Inflammatory macrophage treated with lipopolysaccharide for 4 hours (primary cell): Measurements from ENCODE around the gene KLC1.

Experiments
- DNase-seq: peaks from one replicate; pipeline ENCODE4 v3.0.0-alpha.2; 2020

KLC1 gene

GRCh38 chr14:103693515-103693914 is 64.5 kb downstream of the KLC1 start:
- no peak for DNase-seq

- no peak for DNase-seq
Observed at GRCh38 chr14:103694572-103695026, 65.6 kb downstream of the KLC1 start.

GRCh38 chr14:103695296-103696069 is 66.5 kb downstream of the KLC1 start:
- DNase-seq = no peak

- no peak for DNase-seq
Observed at GRCh38 chr14:103696070-103696402, 67.0 kb downstream of the KLC1 start.

GRCh38 chr14:103696466-103697071 is 67.6 kb downstream of the KLC1 start:
- no peak for DNase-seq

GRCh38 chr14:103697206-103697602 is 68.2 kb downstream of the KLC1 start:
- DNase-seq = no peak

GRCh38 chr14:103697603-103698379 is 68.8 kb downstream of the KLC1 start:
- no peak for DNase-seq

GRCh38 chr14:103698380-103699260 is 69.6 kb downstream of the KLC1 start:
- DNase-seq = no peak

- no peak for DNase-seq
Observed at GRCh38 chr14:103699261-103699661, 70.2 kb downstream of the KLC1 start.

- no peak for DNase-seq
Observed at GRCh38 chr14:103699901-103700752, 71.1 kb downstream of the KLC1 start.

GRCh38 chr14:103700753-103701490 is 71.9 kb downstream of the KLC1 start:
- no peak for DNase-seq

- no peak for DNase-seq
Observed at GRCh38 chr14:103702095-103702494, 73.1 kb downstream of the KLC1 start.

- DNase-seq = no peak
Observed at GRCh38 chr14:103702497-103703432, 73.8 kb downstream of the KLC1 start.

- no peak for DNase-seq
Observed at GRCh38 chr14:103703433-103704385, 74.7 kb downstream of the KLC1 start.

GRCh38 chr14:103704708-103705107 is 75.7 kb downstream of the KLC1 start:
- no peak for DNase-seq

GRCh38 chr14:103705118-103705503 is 76.1 kb downstream of the KLC1 start:
- no peak for DNase-seq

- DNase-seq = no peak
Observed at GRCh38 chr14:103705504-103706284, 76.7 kb downstream of the KLC1 start.
